Endothelial cell of hepatic sinusoid (primary cell): ENCODE results near the gene PRXL2A.

Source experiments
- in situ Hi-C: cut with HindIII; loops from 2 replicates; pipeline ENCODE4 v1.10.0; 2017; ENCODE audit warnings: low sequenced_read_pairs

The PRXL2A gene

DNA sequence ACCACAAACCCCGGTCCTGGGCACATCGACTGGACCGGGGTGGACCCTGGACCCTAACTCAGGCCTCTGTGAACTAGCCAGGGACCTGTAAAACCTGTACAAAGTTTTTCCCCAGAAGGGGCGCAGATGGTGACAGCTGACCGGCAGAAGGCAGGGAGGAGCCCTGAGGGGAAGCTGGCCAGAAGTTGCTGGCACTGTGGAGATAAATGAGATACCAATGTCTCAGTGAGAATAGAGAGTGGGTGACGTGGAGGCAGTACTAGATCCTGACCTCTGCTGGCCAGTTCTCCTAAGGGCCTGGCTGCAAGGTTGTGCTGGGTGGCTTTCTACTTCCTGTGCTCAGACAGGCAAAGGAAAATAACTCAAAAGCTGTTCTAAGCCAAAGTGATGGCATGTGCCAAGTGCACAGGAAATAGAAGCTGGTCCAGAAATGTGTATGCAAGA lies 35.2 kb downstream of the PRXL2A start:
- in situ Hi-C loops: no loop called here

GRCh38 chr10:80444124-80444523 lies 35.8 kb downstream of the PRXL2A start:
- in situ Hi-C loops: no loop called here

DNA sequence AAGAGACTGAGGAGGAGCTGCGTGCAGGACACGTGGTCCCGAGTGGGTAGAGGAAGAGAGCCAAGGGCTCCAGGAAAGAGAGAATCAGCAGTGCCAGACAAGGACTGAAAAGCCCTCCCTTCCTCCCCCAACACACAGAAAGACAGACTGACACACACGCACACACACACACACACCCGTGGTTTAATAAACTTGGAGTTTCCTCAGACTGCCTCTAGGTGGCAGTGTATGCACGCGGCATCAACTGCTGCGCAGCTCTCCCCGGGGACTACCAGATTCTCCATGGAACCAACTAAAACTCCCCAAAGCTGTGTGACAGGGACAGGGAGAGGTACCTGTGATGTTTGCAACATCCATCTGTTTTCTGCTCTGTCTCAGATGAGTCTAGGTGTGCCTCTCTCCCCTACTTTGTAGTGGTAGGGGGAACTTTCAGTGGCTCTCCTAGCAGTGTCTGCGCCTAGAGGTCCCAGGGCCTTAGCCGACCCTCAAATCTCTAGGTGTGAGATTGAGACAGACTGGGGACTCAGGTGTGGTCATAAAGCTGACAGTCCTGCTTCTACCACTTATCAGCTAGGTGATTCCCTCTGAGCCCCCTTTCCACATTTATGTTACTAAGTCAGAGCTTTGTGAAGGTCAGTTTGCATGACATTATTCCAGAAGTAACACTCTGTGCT lies 36.4 kb downstream of the PRXL2A start:
- in situ Hi-C loops: no loop called here

DNA sequence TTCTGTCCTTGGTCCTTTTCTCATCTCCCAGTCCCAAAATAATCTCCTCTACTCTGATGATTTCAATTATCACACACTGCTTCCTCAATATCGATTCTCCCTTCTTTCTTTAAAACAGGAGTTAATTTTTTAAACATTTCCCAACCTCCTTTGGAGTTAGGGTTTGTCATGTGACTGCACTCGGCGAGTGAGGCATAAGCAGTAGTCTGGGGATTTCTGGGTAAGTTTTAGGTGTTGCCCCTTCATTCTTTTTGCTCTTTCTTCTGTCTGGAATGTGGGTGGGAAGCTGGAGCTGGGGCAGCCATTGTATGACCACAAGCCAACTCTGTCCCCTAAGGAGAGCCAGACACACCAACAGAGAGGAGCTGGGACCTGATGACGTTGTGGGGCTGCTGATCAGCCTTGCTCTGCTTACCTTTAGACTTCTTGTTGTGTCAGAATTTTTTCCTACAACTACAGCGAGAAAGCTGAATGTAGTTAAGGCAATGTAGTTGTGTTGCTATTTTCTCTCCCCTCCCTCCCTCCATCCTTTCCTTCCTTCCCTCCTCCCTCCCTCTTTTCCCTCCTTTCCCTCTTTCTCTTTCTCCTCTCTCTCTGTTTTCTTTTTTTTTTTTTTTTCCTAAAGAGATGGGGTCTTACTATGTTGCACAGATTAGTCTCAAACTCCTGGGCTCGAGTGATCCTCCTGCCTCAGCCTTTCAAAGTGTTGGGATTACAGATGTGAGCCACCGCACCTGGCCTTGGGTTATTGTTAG lies 39.3 kb downstream of the PRXL2A start:
- in situ Hi-C loops: no loop called here

- in situ Hi-C loops: no loop called here
Observed at GRCh38 chr10:80448209-80448942, 40.0 kb downstream of the PRXL2A start.

GRCh38 chr10:80449520-80449919 lies 41.2 kb downstream of the PRXL2A start:
- in situ Hi-C loops: no loop called here

DNA sequence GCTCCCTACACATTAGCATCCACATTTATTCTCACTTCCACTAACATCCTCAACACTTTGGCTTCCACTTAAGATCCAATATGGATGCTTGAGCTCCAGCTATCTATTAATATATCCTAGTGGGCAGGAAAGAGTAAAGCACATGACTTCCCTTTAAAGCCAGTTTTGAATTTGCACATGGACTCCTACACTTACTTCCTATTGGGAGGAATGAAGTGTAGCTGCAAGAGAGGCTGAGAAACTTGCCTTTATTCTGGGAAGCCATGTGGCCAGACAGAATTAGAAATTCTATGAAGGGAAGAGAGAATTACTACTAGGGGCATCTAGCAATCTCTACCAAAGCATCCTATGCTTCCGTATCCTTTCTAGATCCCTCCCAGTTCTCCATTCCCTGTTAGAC lies 42.8 kb downstream of the PRXL2A start:
- in situ Hi-C loops: no loop called here

GRCh38 chr10:80452069-80452468 lies 43.7 kb downstream of the PRXL2A start:
- in situ Hi-C loops: no loop called here

DNA sequence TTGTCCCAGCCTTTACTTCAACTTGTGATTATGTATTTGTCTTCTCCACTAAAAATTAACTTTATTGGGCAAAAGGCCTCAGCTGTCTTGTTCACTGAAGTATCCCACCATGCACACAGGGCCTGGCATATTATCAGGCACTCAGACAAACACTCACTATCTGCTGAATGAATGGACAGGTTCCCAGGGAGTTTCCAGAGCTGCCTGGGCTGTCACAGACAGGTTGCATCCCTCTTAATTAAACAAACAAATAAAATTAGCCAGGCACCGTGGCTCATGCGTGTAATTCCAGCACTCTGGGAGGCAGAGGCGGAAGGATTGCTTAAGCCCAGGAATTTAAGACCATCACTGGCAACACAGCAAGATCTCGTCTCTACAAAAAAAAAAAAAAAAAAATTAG lies 44.3 kb downstream of the PRXL2A start:
- in situ Hi-C loops: no loop called here

- in situ Hi-C loops: no loop called here
Observed at GRCh38 chr10:80453056-80453841, 44.9 kb downstream of the PRXL2A start.

DNA sequence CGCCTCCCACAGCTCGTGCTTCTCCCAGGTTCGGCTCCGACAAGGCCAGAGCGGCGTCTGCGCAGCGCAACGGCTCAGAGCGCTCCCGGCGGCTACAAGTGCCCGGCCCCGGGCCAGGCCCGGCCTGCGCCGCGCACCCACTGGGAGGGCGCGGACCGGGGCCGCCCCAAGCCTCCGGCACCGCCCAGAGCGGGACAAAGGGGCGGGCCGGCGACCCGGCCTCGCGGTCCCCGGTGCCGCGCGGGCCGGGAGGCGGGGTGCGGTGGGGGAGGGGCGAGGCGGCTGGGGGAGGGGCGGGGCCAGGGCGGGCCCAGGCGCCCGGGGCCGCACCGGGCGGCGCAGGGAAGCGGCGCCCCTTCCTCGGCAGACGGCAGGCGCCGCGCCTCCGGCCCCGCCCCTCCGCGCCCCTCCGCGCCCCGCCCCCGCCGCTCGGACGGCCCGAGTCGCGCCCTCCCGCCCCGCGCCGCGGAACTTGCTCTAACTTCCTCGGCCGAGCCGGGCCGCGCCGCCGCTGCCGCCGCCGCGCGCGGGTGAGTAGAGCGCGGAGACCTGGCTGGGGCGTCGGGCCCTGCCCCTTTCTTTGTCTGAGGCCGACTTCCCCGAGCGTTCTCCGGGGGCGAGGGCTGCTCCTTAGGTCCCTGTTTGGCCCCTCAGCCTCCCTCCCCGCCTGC lies 45.6 kb downstream of the PRXL2A start, which contains the start of gene TSPAN14:
TSS of gene TSPAN14 (plus strand) at position 469 of the 671 bp plus-strand sequence. CDS start 34,924 bp downstream, outside the sequence.
- in situ Hi-C loops: no loop called here

- in situ Hi-C loops: no loop called here
Observed at GRCh38 chr10:80454513-80455460, 46.4 kb downstream of the PRXL2A start.

DNA sequence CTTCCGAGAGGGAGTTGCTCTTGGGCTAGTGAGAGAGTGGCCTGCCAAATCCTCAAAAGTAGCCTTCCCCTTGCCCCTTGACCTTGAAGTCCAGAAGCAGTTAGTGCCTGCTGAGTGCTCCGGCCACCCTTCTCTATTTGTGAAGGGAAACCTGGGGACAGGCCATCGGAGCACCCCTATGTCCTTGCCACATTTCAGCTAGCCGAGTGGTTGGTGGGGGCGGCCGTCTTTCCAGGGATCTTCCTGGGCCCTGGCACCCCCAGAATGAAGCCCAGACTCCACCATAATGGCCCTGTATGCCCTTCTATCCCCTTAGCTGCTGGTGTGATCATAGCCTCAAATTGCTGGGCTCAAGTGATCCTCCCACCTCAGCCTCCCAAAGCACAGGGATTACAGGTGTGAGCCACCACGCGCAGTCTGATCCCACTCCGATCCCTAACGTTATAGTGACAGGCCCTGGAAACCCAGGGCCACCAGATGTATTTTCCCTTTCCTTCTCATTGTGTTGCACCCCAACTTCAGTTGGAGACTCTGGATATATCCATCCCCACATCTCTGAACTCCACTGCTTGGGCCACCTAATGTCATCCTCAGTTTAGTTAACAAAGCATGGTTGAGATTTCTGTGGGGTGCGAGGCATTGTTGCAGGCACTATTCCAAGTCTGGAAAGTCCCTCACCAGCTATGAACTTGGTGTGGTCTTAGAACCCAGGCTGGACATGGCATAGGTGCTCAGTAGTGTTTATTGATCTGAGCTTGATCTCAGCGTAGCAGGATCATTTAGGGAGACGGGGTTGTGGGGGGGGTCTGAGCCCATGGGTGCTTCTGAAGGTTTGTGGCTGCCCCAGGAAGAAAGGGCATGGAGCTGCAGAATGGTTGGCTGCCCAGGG lies 47.4 kb downstream of the PRXL2A start:
- in situ Hi-C loops: no loop called here

GRCh38 chr10:80457554-80458262 lies 49.4 kb downstream of the PRXL2A start:
- in situ Hi-C loops: no loop called here

GRCh38 chr10:80458263-80458625 lies 49.9 kb downstream of the PRXL2A start:
- in situ Hi-C loops: no loop called here

GRCh38 chr10:80458638-80459037 lies 50.3 kb downstream of the PRXL2A start:
- in situ Hi-C loops: no loop called here

GRCh38 chr10:80459047-80459865 lies 50.9 kb downstream of the PRXL2A start:
- in situ Hi-C loops: no loop called here
